ENCODE measurements around the gene VTA1.
"Not testable (repeated sequence)": the region's sequence is repeated elsewhere in the genome, so short reads cannot be mapped to it uniquely, and the experiment has no call there.

VTA1 gene

GRCh38 chr6:142218446-142218845 is 71.4 kb downstream of the VTA1 start:
- intact Hi-C loops (cut with DNase I): no loop called here
- peak in 4 of 42 donors; percentile 3 to 29 (median 12) for DNase-seq

DNA sequence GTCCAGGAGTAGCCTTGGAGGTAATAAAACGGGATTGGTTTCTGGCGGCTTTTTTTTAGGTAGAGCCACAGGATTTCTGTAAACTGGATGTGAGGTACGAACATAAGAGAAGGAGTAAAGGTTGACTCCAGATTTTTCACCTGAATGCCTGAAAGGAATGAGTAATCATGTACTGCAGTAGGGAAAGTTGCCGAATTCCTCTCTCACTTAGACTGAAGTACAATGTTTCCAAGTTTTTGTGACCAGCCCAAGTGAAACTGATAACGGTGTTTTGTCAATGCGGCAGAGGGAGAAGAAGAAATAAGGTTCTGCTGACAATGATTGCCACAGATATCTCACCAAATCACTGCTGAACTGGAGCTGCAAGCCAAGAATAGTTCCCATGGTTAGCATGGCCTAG is 75.0 kb downstream of the VTA1 start:
- intact Hi-C loops (cut with DNase I): no loop called here
- DNase-seq: no peak

- no peak for DNase-seq
- intact Hi-C loops (cut with DNase I): no loop called here
Observed at GRCh38 chr6:142223938-142224337, 76.9 kb downstream of the VTA1 start.

DNA sequence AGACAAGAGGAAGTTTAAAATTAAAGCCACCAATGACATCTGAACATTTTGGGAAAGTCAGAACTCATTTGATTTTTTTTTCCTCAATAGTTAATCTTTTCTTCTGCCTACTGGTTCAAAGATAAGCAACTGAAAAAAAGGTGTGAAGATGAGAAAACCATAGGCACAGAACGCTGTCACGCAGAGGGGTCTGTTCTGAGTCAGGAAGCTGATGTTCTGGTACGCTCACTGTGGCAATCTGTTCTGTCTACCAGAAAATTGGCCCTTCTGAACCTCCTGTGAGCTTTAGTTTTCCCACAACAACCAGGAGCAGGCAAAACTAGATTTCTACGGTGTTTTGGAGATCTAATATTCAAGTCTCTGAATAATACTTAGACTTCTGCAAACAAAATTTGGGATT is 78.1 kb downstream of the VTA1 start:
- intact Hi-C loops (cut with DNase I): no loop called here
- DNase-seq: no peak

DNA sequence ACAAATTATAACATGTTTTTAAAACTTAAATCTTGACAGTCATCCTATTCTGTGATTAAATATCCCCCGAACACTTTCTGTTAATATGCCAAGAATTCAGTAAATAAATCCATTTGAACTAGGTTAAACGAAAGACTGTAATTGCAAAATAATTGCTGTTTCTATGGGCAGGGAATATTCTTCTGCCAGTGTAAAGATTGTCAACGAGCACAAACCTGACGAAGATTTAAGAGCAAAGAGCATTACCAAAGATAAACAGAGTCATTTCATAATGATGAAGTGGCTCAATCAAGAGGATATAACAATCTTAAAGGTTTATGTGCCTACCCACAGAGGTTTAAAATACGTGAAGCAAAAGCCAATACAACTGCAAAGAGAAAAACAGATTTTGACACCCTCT is 78.5 kb downstream of the VTA1 start:
- DNase-seq: no peak
- intact Hi-C loops (cut with DNase I): no loop called here

- intact Hi-C loops (cut with DNase I): no loop called here
- no peak for DNase-seq
Observed at GRCh38 chr6:142226731-142227130, 79.7 kb downstream of the VTA1 start.

DNA sequence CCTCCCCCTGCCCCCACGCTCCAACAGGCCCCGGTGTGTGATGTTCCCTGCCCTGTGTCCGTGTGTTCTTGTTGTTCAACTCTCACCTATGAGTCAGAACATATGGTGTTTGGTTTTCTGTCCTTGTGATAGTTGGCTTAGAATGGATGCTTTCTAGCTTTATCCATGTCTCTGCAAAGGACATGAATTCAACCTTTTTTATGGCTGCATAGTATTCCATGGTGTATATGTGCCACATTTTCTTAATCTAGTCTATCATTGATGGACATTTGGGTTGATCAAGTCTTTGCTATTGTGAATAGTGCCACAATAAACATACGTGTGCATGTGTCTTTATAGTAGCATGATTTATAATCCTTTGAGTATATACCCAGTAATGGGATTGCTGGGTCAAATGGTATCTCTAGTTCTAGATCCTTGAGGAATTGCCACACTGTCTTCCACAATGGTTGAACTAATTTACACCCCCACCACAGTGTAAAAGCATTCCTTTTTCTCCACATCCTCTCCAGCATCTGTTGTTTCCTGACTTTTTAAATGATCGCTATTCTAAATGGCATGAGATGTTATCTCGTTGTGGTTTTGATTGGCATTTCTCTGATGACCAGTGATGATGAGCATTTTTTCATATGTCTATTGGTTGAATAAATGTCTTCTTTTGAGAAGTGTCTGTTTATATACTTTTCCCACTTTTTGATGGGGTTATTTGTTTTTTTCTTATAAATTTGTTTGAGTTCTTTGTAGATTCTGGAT is 82.6 kb downstream of the VTA1 start:
- DNase-seq; intact Hi-C loops (cut with DNase I): not testable (repeated sequence)

GRCh38 chr6:142232206-142233044 is 85.4 kb downstream of the VTA1 start:
- intact Hi-C loops (cut with DNase I): not testable (repeated sequence)
- peak in 2 of 42 donors; percentile 2 to 6 for DNase-seq

- intact Hi-C loops (cut with DNase I): no loop called here
- DNase-seq: no peak
Observed at GRCh38 chr6:142233945-142234682, 87.1 kb downstream of the VTA1 start.

DNA sequence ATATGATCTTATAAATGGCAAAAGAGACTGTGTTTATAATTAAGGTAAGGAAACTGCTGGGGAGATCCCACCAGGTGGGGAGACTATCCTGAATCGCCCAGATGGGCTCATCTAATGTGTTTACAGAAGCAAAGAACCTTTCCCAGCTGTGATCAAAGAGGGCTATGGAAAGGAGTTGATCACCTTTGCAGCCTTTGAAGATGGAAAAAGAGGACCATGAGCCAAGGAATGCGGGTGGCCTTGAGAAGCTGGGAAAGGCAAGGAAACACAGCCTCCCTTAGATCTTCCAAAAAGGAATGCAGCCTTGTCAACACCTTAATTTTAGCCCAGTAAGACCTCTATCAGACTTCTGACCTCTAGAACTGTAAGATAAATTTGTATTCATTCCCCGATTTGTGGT is 88.2 kb downstream of the VTA1 start:
- intact Hi-C loops (cut with DNase I): no loop called here
- DNase-seq: no peak

DNA sequence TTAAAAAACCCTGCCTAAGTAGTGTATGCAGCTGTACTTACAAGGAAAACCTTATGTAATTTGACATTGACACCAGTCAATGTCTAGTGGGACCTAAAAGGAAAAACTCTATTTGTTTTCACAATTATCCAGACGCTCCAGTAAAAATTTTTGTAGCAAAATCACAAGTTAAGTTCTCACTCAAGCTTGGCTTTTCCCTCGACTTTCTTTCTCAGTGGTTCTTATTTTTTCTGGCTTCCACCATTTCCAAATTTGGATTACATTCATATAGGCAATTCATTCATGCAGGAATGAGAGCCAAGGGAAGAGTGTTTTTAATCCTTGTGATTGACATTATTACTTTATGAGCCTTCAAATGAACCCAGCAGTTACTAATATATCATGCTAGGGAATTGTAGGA is 88.7 kb downstream of the VTA1 start:
- intact Hi-C loops (cut with DNase I): no loop called here
- DNase-seq: no peak

GRCh38 chr6:142236691-142237090 is 89.6 kb downstream of the VTA1 start:
- DNase-seq: no peak
- intact Hi-C loops (cut with DNase I): no loop called here

- intact Hi-C loops (cut with DNase I): no loop called here
- DNase-seq: no peak
Observed at GRCh38 chr6:142238881-142239280, 91.8 kb downstream of the VTA1 start.

DNA sequence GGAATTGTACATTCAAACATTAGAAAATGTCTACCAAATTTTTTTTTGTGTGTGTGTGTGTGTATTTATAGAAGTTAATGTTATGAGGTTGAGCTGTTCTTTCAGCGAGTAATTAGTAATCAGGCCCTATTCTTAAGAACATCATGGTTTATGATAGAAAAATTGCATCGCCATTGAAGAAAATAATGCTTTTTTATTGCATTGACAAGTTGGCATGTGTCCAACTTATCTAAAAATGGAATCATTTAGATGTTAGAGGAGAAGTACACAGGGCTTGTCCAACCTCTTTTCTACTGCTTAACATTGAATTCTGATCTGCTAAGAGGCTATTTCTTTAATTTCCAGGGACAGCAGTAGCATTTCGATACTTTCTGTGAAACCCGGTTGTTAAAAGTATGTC is 93.1 kb downstream of the VTA1 start:
- intact Hi-C loops (cut with DNase I): no loop called here
- no peak for DNase-seq

GRCh38 chr6:142241061-142241460 is 94.0 kb downstream of the VTA1 start:
- no peak for DNase-seq
- intact Hi-C loops (cut with DNase I): no loop called here

- DNase-seq: no peak
- intact Hi-C loops (cut with DNase I): no loop called here
Observed at GRCh38 chr6:142242269-142242668, 95.2 kb downstream of the VTA1 start.

GRCh38 chr6:142246960-142247359 is 99.9 kb downstream of the VTA1 start:
- intact Hi-C loops (cut with DNase I): no loop called here
- no peak for DNase-seq

DNA sequence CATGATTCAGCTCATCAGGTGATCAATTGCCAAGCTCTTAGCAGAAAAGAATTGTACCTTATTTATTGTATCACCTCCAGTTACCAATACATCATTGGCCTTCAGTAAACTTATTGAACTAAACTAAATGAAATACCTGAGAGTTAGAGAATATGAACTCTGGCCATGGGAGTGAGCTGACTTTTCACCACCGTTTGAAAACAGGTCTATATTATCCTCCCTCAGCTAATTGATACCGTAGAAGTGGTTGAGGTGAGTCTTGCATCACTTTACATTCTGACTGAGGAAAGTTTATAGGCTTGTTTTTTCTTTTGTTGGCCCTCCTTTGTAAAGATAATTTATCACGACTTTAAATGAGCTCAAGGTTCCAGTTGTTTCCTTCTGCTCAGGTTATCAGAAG is 102.2 kb downstream of the VTA1 start:
- intact Hi-C loops (cut with DNase I): no loop called here
- DNase-seq: no peak

DNA sequence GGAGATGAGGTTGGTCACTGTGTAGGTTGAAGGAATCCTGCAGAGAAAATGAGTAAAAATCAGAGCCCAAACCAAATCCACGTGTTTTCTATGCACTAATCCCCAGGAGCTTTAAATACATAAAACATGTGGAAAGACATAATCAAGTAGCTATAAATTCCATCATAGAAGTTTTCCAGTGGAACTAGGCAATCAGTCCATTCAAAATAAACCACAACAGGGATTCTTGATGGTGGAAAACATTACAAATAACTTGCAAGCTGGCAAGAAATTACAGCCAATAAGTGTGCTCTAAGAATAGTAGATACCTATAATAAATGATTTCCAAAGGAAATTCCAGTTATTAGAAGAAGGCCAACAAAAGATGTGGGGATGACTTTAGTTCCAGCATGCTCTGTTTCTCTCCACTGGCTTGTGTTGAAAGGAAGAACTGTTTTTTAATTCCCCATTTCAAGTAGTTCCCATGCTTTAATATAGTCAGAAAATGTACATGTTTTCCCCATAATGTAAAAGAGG is 104.9 kb downstream of the VTA1 start:
- no peak for DNase-seq
- intact Hi-C loops (cut with DNase I): no loop called here

DNA sequence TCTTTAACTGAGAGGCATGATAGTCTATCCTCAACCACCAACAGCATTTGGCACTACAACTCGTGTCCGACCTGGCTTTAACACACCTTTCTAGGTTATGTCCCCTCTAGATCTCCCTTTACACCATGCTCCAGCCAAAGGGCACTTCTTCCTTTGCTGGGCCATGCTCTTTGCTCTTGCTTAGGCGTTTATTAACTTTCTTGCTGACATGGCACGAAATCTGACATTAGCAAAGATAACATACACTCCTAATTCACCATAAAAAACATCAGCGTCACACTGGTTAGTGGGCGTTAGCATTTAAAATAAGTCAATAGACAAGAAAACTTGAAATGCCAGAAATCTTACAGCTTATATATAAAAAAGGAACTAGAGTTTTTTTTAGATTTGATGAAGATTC is 107.5 kb downstream of the VTA1 start:
- no peak for DNase-seq
- intact Hi-C loops (cut with DNase I): no loop called here
